ENCODE results near the gene KNSTRN. TPM values are rescaled to one million over a fixed set of nuclear protein-coding genes. Genes with fewer than 3 reads are reported as not detected.
A peak's percentile ranks its signal among the peaks of the same experiment; 100 is the strongest.

KNSTRN gene
- total RNA-seq, 2 donors from 2014 or later: 48.5 to 65.9 TPM

GRCh38 chr15:40436892-40437751 is 54.6 kb downstream of the KNSTRN start:
- no peaks in the 10 kb centered on the region for H3K9me3 Mint-ChIP-seq
- H3K27me3 Mint-ChIP-seq: peaks cover 20% of the 10 kb centered on the region
- H3K27ac Mint-ChIP-seq: no peak overlapping the region
- peak overlapping the region; percentile 52 for H3K4me3 Mint-ChIP-seq
- peaks cover 11% of the 10 kb centered on the region for H3K4me1 Mint-ChIP-seq
- no peak for ATAC-seq (replicated peaks)
- H3K36me3 Mint-ChIP-seq (ENCODE audit: low read depth): peaks cover 7% of the 10 kb centered on the region

- Mint-ChIP-seq H3K4me3 (peak overlapping the region; percentile 52), H3K36me3 (ENCODE audit: low read depth) (peaks cover 7% of the 10 kb centered on the region), H3K27ac (no peak overlapping the region), H3K27me3 (peaks cover 20% of the 10 kb centered on the region), H3K9me3 (no peaks in the 10 kb centered on the region), H3K4me1 (peaks cover 19% of the 10 kb centered on the region)
- ATAC-seq (replicated peaks): no peak
Measured at GRCh38 chr15:40437752-40438687, 55.5 kb downstream of the KNSTRN start.

GRCh38 chr15:40438712-40439111 is 56.2 kb downstream of the KNSTRN start:
- Mint-ChIP-seq H3K27me3 (peaks cover 20% of the 10 kb centered on the region), H3K27ac (no peak overlapping the region), H3K4me3 (no peak overlapping the region), H3K36me3 (ENCODE audit: low read depth) (peaks cover 7% of the 10 kb centered on the region), H3K4me1 (peaks cover 26% of the 10 kb centered on the region), H3K9me3 (no peaks in the 10 kb centered on the region)
- ATAC-seq (replicated peaks): no peak

- Mint-ChIP-seq H3K4me1 (peaks cover 34% of the 10 kb centered on the region), H3K4me3 (peak overlapping the region; percentile 99), H3K27ac (peak overlapping the region; percentile 97), H3K27me3 (peaks cover 20% of the 10 kb centered on the region), H3K36me3 (ENCODE audit: low read depth) (peaks cover 7% of the 10 kb centered on the region), H3K9me3 (no peaks in the 10 kb centered on the region)
- no peak for ATAC-seq (replicated peaks)
Measured at GRCh38 chr15:40439461-40439959, 57.0 kb downstream of the KNSTRN start.

- H3K27ac Mint-ChIP-seq: peak overlapping the region; percentile 97
- peak overlapping the region; percentile 99 for H3K4me3 Mint-ChIP-seq
- no peaks in the 10 kb centered on the region for H3K9me3 Mint-ChIP-seq
- peaks cover 7% of the 10 kb centered on the region for H3K36me3 Mint-ChIP-seq (ENCODE audit: low read depth)
- peak; percentile 11 for ATAC-seq (replicated peaks)
- H3K4me1 Mint-ChIP-seq: peaks cover 34% of the 10 kb centered on the region
- peaks cover 20% of the 10 kb centered on the region for H3K27me3 Mint-ChIP-seq
Measured at GRCh38 chr15:40439960-40440742, 57.6 kb downstream of the KNSTRN start.

- peak; percentile 93 for ATAC-seq (replicated peaks)
- peak within 1 kb of the TSS; percentile 97 for H3K27ac Mint-ChIP-seq
- peaks cover 7% of the 10 kb centered on the region for H3K36me3 Mint-ChIP-seq (ENCODE audit: low read depth)
- H3K27me3 Mint-ChIP-seq: peaks cover 16% of the 10 kb centered on the region
- H3K4me3 Mint-ChIP-seq: peak within 1 kb of the TSS; percentile 99
- H3K9me3 Mint-ChIP-seq: no peaks in the 10 kb centered on the region
- H3K4me1 Mint-ChIP-seq: peaks cover 30% of the 10 kb centered on the region
Measured at GRCh38 chr15:40440743-40441564, 58.4 kb downstream of the KNSTRN start, which contains the start of gene BAHD1. Gene BAHD1 (plus strand): TSS chr15:40440953. CDS start chr15:40458465, 17,512 bp downstream.

GRCh38 chr15:40441565-40442531 is 59.3 kb downstream of the KNSTRN start:
- H3K27me3 Mint-ChIP-seq: peaks cover 16% of the 10 kb centered on the region
- no peak for ATAC-seq (replicated peaks)
- H3K4me1 Mint-ChIP-seq: peaks cover 30% of the 10 kb centered on the region
- H3K36me3 Mint-ChIP-seq (ENCODE audit: low read depth): peaks cover 7% of the 10 kb centered on the region
- no peaks in the 10 kb centered on the region for H3K9me3 Mint-ChIP-seq
- H3K27ac Mint-ChIP-seq: peak overlapping the region; percentile 74
- H3K4me3 Mint-ChIP-seq: peak overlapping the region; percentile 72

GRCh38 chr15:40443255-40443654 is 60.7 kb downstream of the KNSTRN start:
- no peaks in the 10 kb centered on the region for H3K9me3 Mint-ChIP-seq
- ATAC-seq (replicated peaks): no peak

GRCh38 chr15:40443846-40444245 is 61.3 kb downstream of the KNSTRN start:
- Mint-ChIP-seq H3K27ac (peak overlapping the region; percentile 16), H3K36me3 (ENCODE audit: low read depth) (peaks cover 7% of the 10 kb centered on the region), H3K4me3 (peak overlapping the region; percentile 72), H3K27me3 (peaks cover 2% of the 10 kb centered on the region), H3K4me1 (peaks cover 30% of the 10 kb centered on the region), H3K9me3 (no peaks in the 10 kb centered on the region)
- no peak for ATAC-seq (replicated peaks)

More at GRCh38 chr15:40443255-40443654, 60.7 kb downstream of the KNSTRN start:
- Mint-ChIP-seq H3K36me3 (ENCODE audit: low read depth) (peaks cover 7% of the 10 kb centered on the region), H3K27ac (peak overlapping the region; percentile 74), H3K4me3 (peak overlapping the region; percentile 72), H3K4me1 (peaks cover 30% of the 10 kb centered on the region), H3K27me3 (peaks cover 7% of the 10 kb centered on the region)
